ENCODE data around the gene C22orf15.
A peak's percentile ranks its signal among the peaks of the same experiment; 100 is the strongest.

GRCh38 chr22:23767673-23768548 lies 5.1 kb downstream of the C22orf15 start, which contains the start of gene CHCHD10:
- no peak for TF ChIP-seq JUND (IDR thresholded peaks at IDR 0.05; ENCODE audit: borderline replicate concordance, low read depth, low read length)
- TF ChIP-seq JUND (tag; IDR thresholded peaks at IDR 0.05; ENCODE audit: borderline replicate concordance, low read depth, low read length) = no peak
- no peak for TF ChIP-seq ZNF436 (CRISPR knock-in tag; IDR thresholded peaks at IDR 0.05)
- no peak for TF ChIP-seq ELF4 (CRISPR knock-in tag; IDR thresholded peaks at IDR 0.05)
- TF ChIP-seq CBX5 (IDR thresholded peaks at IDR 0.05; ENCODE audit: borderline replicate concordance, low read depth) = no peak
- peak; percentile 40 for TF ChIP-seq FIP1L1 (IDR thresholded peaks at IDR 0.05; ENCODE audit: low read depth, low read length, poor library complexity, severe bottlenecking)
- peak; percentile 67; the same call in 1 of the 2 replicates for TF ChIP-seq HDAC2 (IDR thresholded peaks at IDR 0.05)
- no peak for TF ChIP-seq TCFL5 (CRISPR knock-in tag; conservative IDR thresholded peaks at IDR 0.05)
- no peak for TF ChIP-seq EZH2 (IDR thresholded peaks at IDR 0.05; ENCODE audit: borderline replicate concordance, low read depth, low read length)
- no peak for TF ChIP-seq ZNF217 (CRISPR knock-in tag; IDR thresholded peaks at IDR 0.05)
